Measurements from ENCODE around the gene MSI2. TPM values are rescaled to one million over a fixed set of nuclear protein-coding genes. Genes with fewer than 3 reads are reported as not detected.
A peak's percentile ranks its signal among the peaks of the same experiment; 100 is the strongest.

The MSI2 gene
- total and polyA plus RNA-seq, 2 donors, result 25.3 to 52.5 TPM

GRCh38 chr17:57624386-57624785 is 368.1 kb downstream of the MSI2 start:
- H3K4me1 ChIP-seq (ENCODE audit: control insufficient read depth in 2 of 2, insufficient read depth in 2 of 2, low read length in 2 of 2), result peaks cover 0 to 6% of the 10 kb centered on the region in 2 donors
- no peak overlapping the region for H3K4me3 ChIP-seq (ENCODE audit: low read length in 2 of 2)
- no peak for DNase-seq (ENCODE audit: low read depth in 6 of 9, low spot score in 9 of 9)
- no peak overlapping the region for H3K27ac ChIP-seq (ENCODE audit: low read depth in 1 of 2, low read length in 1 of 2)
- WGBS, result 91% methylated on average over 8 of the region's 8 CpGs
- peaks cover 42 to 81% of the 10 kb centered on the region in 2 donors for H3K36me3 ChIP-seq (ENCODE audit: control insufficient read depth in 2 of 2, insufficient read depth in 2 of 2, low read length in 1 of 2)
- no peaks in the 10 kb centered on the region for H3K9me3 ChIP-seq (ENCODE audit: control insufficient read depth in 2 of 2, insufficient read depth in 1 of 2, low read length in 1 of 2)
- H3K27me3 ChIP-seq (ENCODE audit: control insufficient read depth in 2 of 2, insufficient read depth in 1 of 2, low read length in 1 of 2), result no peaks in the 10 kb centered on the region

GRCh38 chr17:57625511-57625910 is 369.2 kb downstream of the MSI2 start:
- no peaks in the 10 kb centered on the region for H3K27me3 ChIP-seq (ENCODE audit: control insufficient read depth in 2 of 2, insufficient read depth in 1 of 2, low read length in 1 of 2)
- DNase-seq (ENCODE audit: low read depth in 6 of 9, low spot score in 9 of 9), result no peak
- peaks cover 44 to 82% of the 10 kb centered on the region in 2 donors for H3K36me3 ChIP-seq (ENCODE audit: control insufficient read depth in 2 of 2, insufficient read depth in 2 of 2, low read length in 1 of 2)
- H3K27ac ChIP-seq (ENCODE audit: low read depth in 1 of 2, low read length in 1 of 2), result no peak overlapping the region
- WGBS, result 87% methylated on average over 1 of the region's 1 CpG
- peaks cover 0 to 12% of the 10 kb centered on the region in 2 donors for H3K4me1 ChIP-seq (ENCODE audit: control insufficient read depth in 2 of 2, insufficient read depth in 2 of 2, low read length in 2 of 2)
- H3K4me3 ChIP-seq (ENCODE audit: low read length in 2 of 2), result no peak overlapping the region
- H3K9me3 ChIP-seq (ENCODE audit: control insufficient read depth in 2 of 2, insufficient read depth in 1 of 2, low read length in 1 of 2), result no peaks in the 10 kb centered on the region

GRCh38 chr17:57625957-57626356 is 369.6 kb downstream of the MSI2 start:
- no peak overlapping the region for H3K4me3 ChIP-seq (ENCODE audit: low read length in 2 of 2)
- H3K36me3 ChIP-seq (ENCODE audit: control insufficient read depth in 2 of 2, insufficient read depth in 2 of 2, low read length in 1 of 2), result peaks cover 44 to 82% of the 10 kb centered on the region in 2 donors
- H3K4me1 ChIP-seq (ENCODE audit: control insufficient read depth in 2 of 2, insufficient read depth in 2 of 2, low read length in 2 of 2), result peaks cover 0 to 12% of the 10 kb centered on the region in 2 donors
- H3K27ac ChIP-seq (ENCODE audit: low read depth in 1 of 2, low read length in 1 of 2), result no peak overlapping the region
- no peaks in the 10 kb centered on the region for H3K9me3 ChIP-seq (ENCODE audit: control insufficient read depth in 2 of 2, insufficient read depth in 1 of 2, low read length in 1 of 2)
- WGBS, result 95% methylated on average over 9 of the region's 9 CpGs
- DNase-seq (ENCODE audit: low read depth in 6 of 9, low spot score in 9 of 9), result no peak
- H3K27me3 ChIP-seq (ENCODE audit: control insufficient read depth in 2 of 2, insufficient read depth in 1 of 2, low read length in 1 of 2), result no peaks in the 10 kb centered on the region

GRCh38 chr17:57626520-57627210 is 370.3 kb downstream of the MSI2 start:
- Histone ChIP-seq H3K4me1 (ENCODE audit: control insufficient read depth in 2 of 2, insufficient read depth in 2 of 2, low read length in 2 of 2) (peaks cover 0 to 12% of the 10 kb centered on the region in 2 donors), H3K27me3 (ENCODE audit: control insufficient read depth in 2 of 2, insufficient read depth in 1 of 2, low read length in 1 of 2) (no peaks in the 10 kb centered on the region), H3K4me3 (ENCODE audit: low read length in 2 of 2) (no peak overlapping the region), H3K27ac (ENCODE audit: low read depth in 1 of 2, low read length in 1 of 2) (no peak overlapping the region), H3K9me3 (ENCODE audit: control insufficient read depth in 2 of 2, insufficient read depth in 1 of 2, low read length in 1 of 2) (no peaks in the 10 kb centered on the region), H3K36me3 (ENCODE audit: control insufficient read depth in 2 of 2, insufficient read depth in 2 of 2, low read length in 1 of 2) (peaks cover 44 to 87% of the 10 kb centered on the region in 2 donors)
- DNase-seq (ENCODE audit: low read depth in 6 of 9, low spot score in 9 of 9), result no peak
- 98% methylated on average over 16 of the region's 16 CpGs for WGBS

GRCh38 chr17:57627591-57627990 is 371.3 kb downstream of the MSI2 start:
- Histone ChIP-seq H3K4me3 (ENCODE audit: low read length in 2 of 2) (no peak overlapping the region), H3K27ac (ENCODE audit: low read depth in 1 of 2, low read length in 1 of 2) (no peak overlapping the region), H3K36me3 (ENCODE audit: control insufficient read depth in 2 of 2, insufficient read depth in 2 of 2, low read length in 1 of 2) (peaks cover 53 to 92% of the 10 kb centered on the region in 2 donors), H3K4me1 (ENCODE audit: control insufficient read depth in 2 of 2, insufficient read depth in 2 of 2, low read length in 2 of 2) (peaks cover 0 to 12% of the 10 kb centered on the region in 2 donors), H3K9me3 (ENCODE audit: control insufficient read depth in 2 of 2, insufficient read depth in 1 of 2, low read length in 1 of 2) (no peaks in the 10 kb centered on the region), H3K27me3 (ENCODE audit: control insufficient read depth in 2 of 2, insufficient read depth in 1 of 2, low read length in 1 of 2) (no peaks in the 10 kb centered on the region)
- 98% methylated on average over 10 of the region's 10 CpGs for WGBS
- DNase-seq (ENCODE audit: low read depth in 6 of 9, low spot score in 9 of 9), result no peak

GRCh38 chr17:57628421-57628820 is 372.1 kb downstream of the MSI2 start:
- Histone ChIP-seq H3K27ac (ENCODE audit: low read depth in 1 of 2, low read length in 1 of 2) (no peak overlapping the region), H3K36me3 (ENCODE audit: control insufficient read depth in 2 of 2, insufficient read depth in 2 of 2, low read length in 1 of 2) (peaks cover 57 to 89% of the 10 kb centered on the region in 2 donors), H3K27me3 (ENCODE audit: control insufficient read depth in 2 of 2, insufficient read depth in 1 of 2, low read length in 1 of 2) (no peaks in the 10 kb centered on the region), H3K4me1 (ENCODE audit: control insufficient read depth in 2 of 2, insufficient read depth in 2 of 2, low read length in 2 of 2) (peaks cover 0 to 8% of the 10 kb centered on the region in 2 donors), H3K9me3 (ENCODE audit: control insufficient read depth in 2 of 2, insufficient read depth in 1 of 2, low read length in 1 of 2) (no peaks in the 10 kb centered on the region), H3K4me3 (ENCODE audit: low read length in 2 of 2) (no peak overlapping the region)
- 97% methylated on average over 9 of the region's 9 CpGs for WGBS
- no peak for DNase-seq (ENCODE audit: low read depth in 6 of 9, low spot score in 9 of 9)

GRCh38 chr17:57629470-57629869 is 373.1 kb downstream of the MSI2 start:
- H3K36me3 ChIP-seq (ENCODE audit: control insufficient read depth in 2 of 2, insufficient read depth in 2 of 2, low read length in 1 of 2), result peaks cover 57 to 85% of the 10 kb centered on the region in 2 donors
- DNase-seq (ENCODE audit: low read depth in 6 of 9, low spot score in 9 of 9), result peak in 4 of 9 donors; percentile 18 to 58 (median 24)
- WGBS, result 86% methylated on average over 8 of the region's 8 CpGs

GRCh38 chr17:57629886-57630285 is 373.6 kb downstream of the MSI2 start:
- Histone ChIP-seq H3K4me1 (ENCODE audit: control insufficient read depth in 2 of 2, insufficient read depth in 2 of 2, low read length in 2 of 2) (peaks cover 0 to 8% of the 10 kb centered on the region in 2 donors), H3K27ac (ENCODE audit: low read depth in 1 of 2, low read length in 1 of 2) (no peak overlapping the region), H3K36me3 (ENCODE audit: control insufficient read depth in 2 of 2, insufficient read depth in 2 of 2, low read length in 1 of 2) (peaks cover 55 to 84% of the 10 kb centered on the region in 2 donors), H3K4me3 (ENCODE audit: low read length in 2 of 2) (no peak overlapping the region), H3K9me3 (ENCODE audit: control insufficient read depth in 2 of 2, insufficient read depth in 1 of 2, low read length in 1 of 2) (no peaks in the 10 kb centered on the region), H3K27me3 (ENCODE audit: control insufficient read depth in 2 of 2, insufficient read depth in 1 of 2, low read length in 1 of 2) (no peaks in the 10 kb centered on the region)
- 97% methylated on average over 4 of the region's 4 CpGs for WGBS
- DNase-seq (ENCODE audit: low read depth in 6 of 9, low spot score in 9 of 9), result no peak

More at GRCh38 chr17:57629470-57629869, 373.1 kb downstream of the MSI2 start:
- H3K27ac ChIP-seq (ENCODE audit: low read depth in 1 of 2, low read length in 1 of 2), result no peak overlapping the region
- H3K4me3 ChIP-seq (ENCODE audit: low read length in 2 of 2), result no peak overlapping the region
- no peaks in the 10 kb centered on the region for H3K27me3 ChIP-seq (ENCODE audit: control insufficient read depth in 2 of 2, insufficient read depth in 1 of 2, low read length in 1 of 2)
- peaks cover 0 to 8% of the 10 kb centered on the region in 2 donors for H3K4me1 ChIP-seq (ENCODE audit: control insufficient read depth in 2 of 2, insufficient read depth in 2 of 2, low read length in 2 of 2)
- H3K9me3 ChIP-seq (ENCODE audit: control insufficient read depth in 2 of 2, insufficient read depth in 1 of 2, low read length in 1 of 2), result no peaks in the 10 kb centered on the region

GRCh38 chr17:57630736-57631135 is 374.4 kb downstream of the MSI2 start:
- H3K4me1 ChIP-seq (ENCODE audit: control insufficient read depth in 2 of 2, insufficient read depth in 2 of 2, low read length in 2 of 2), result peaks cover 0 to 9% of the 10 kb centered on the region in 2 donors
- no peak overlapping the region for H3K27ac ChIP-seq (ENCODE audit: low read depth in 1 of 2, low read length in 1 of 2)
- no peaks in the 10 kb centered on the region for H3K27me3 ChIP-seq (ENCODE audit: control insufficient read depth in 2 of 2, insufficient read depth in 1 of 2, low read length in 1 of 2)
- DNase-seq (ENCODE audit: low read depth in 6 of 9, low spot score in 9 of 9), result no peak
- peaks cover 57 to 82% of the 10 kb centered on the region in 2 donors for H3K36me3 ChIP-seq (ENCODE audit: control insufficient read depth in 2 of 2, insufficient read depth in 2 of 2, low read length in 1 of 2)
- H3K9me3 ChIP-seq (ENCODE audit: control insufficient read depth in 2 of 2, insufficient read depth in 1 of 2, low read length in 1 of 2), result no peaks in the 10 kb centered on the region
- H3K4me3 ChIP-seq (ENCODE audit: low read length in 2 of 2), result no peak overlapping the region
- WGBS, result 98% methylated on average over 8 of the region's 8 CpGs
